SKM-1 (cell line): ENCODE measurements around the gene MXI1.
A peak's percentile ranks its signal among the peaks of the same experiment; 100 is the strongest.

ENCODE experiments used
- DNase-seq: peaks from one replicate; lab custom pipeline; 2025; ENCODE audit not compliant: unreplicated experiment; lab: John Stamatoyannopoulos, UW

The MXI1 gene

GRCh38 chr10:110273474-110273873 lies 66.1 kb downstream of the MXI1 start:
- DNase-seq = peak; percentile 89

- DNase-seq = no peak
These were observed 66.7 kb downstream of the MXI1 start for GRCh38 chr10:110274072-110274627.

- DNase-seq = no peak
These were observed 67.2 kb downstream of the MXI1 start for GRCh38 chr10:110274647-110275046.

- DNase-seq = no peak
These were observed 67.8 kb downstream of the MXI1 start for GRCh38 chr10:110275128-110275729.

GRCh38 chr10:110276603-110277002 lies 69.2 kb downstream of the MXI1 start:
- no peak for DNase-seq

- DNase-seq = no peak
These were observed 70.2 kb downstream of the MXI1 start for GRCh38 chr10:110277591-110277990.

- no peak for DNase-seq
These were observed 71.4 kb downstream of the MXI1 start for GRCh38 chr10:110278562-110279406.

GRCh38 chr10:110279407-110279986 lies 72.1 kb downstream of the MXI1 start:
- peak; percentile 60 for DNase-seq

GRCh38 chr10:110284262-110284661 lies 76.9 kb downstream of the MXI1 start:
- no peak for DNase-seq

GRCh38 chr10:110285501-110285900 lies 78.1 kb downstream of the MXI1 start:
- DNase-seq = no peak

GRCh38 chr10:110286841-110287240 lies 79.4 kb downstream of the MXI1 start:
- DNase-seq = no peak

GRCh38 chr10:110296966-110297365 lies 89.6 kb downstream of the MXI1 start:
- DNase-seq = no peak

GRCh38 chr10:110300486-110300986 lies 93.1 kb downstream of the MXI1 start:
- no peak for DNase-seq

- no peak for DNase-seq
These were observed 96.3 kb downstream of the MXI1 start for GRCh38 chr10:110303681-110304080.

- DNase-seq = no peak
These were observed 97.0 kb downstream of the MXI1 start for GRCh38 chr10:110304394-110304779.

GRCh38 chr10:110304780-110305421 lies 97.5 kb downstream of the MXI1 start, which contains the start of gene SMNDC1:
Gene SMNDC1 (minus strand): TSS chr10:110304920. CDS start chr10:110303587, 1,333 bp downstream.
- peak; percentile 84 for DNase-seq

GRCh38 chr10:110305767-110306451 lies 98.5 kb downstream of the MXI1 start:
- DNase-seq = peak; percentile 95

- DNase-seq = no peak
These were observed 99.0 kb downstream of the MXI1 start for GRCh38 chr10:110306452-110306768.

GRCh38 chr10:110307805-110308204 lies 100.4 kb downstream of the MXI1 start:
- DNase-seq = no peak

- DNase-seq = no peak
These were observed 103.3 kb downstream of the MXI1 start for GRCh38 chr10:110310741-110311140.
